Fibroblast of skin of back (primary cell): Measurements from ENCODE around the gene LTB4R.

Source experiments
- DNase-seq: peaks from one replicate; pipeline ENCODE4 v3.0.0-alpha.2; 2013

The LTB4R gene

GRCh38 chr14:24300326-24300980 lies 10.8 kb upstream of the LTB4R start:
- no peak for DNase-seq

GRCh38 chr14:24304019-24304387 lies 7.3 kb upstream of the LTB4R start:
- DNase-seq = no peak

GRCh38 chr14:24307156-24307574 lies 4.1 kb upstream of the LTB4R start:
- no peak for DNase-seq

GRCh38 chr14:24307575-24308341 lies 3.5 kb upstream of the LTB4R start, which contains the start of gene CIDEB:
CIDEB (minus strand) TSS chr14:24307977; CDS start chr14:24307858, 119 bp downstream.
- DNase-seq = peak; percentile 56

- no peak for DNase-seq
Observed at GRCh38 chr14:24308342-24309124, 2.8 kb upstream of the LTB4R start.

- DNase-seq = no peak
Observed at GRCh38 chr14:24309538-24310264, 1.6 kb upstream of the LTB4R start, which contains the start of gene LTB4R2. LTB4R2 (plus strand) TSS chr14:24310140; CDS start chr14:24310665, 525 bp downstream.

- no peak for DNase-seq
Observed at GRCh38 chr14:24310265-24310645, 1.0 kb upstream of the LTB4R start.

- no peak for DNase-seq
Observed at GRCh38 chr14:24311837-24312615, 724 bp downstream of the LTB4R start.

- DNase-seq = no peak
Observed at GRCh38 chr14:24312736-24313507, 1.6 kb downstream of the LTB4R start.

GRCh38 chr14:24313913-24314312 lies 2.6 kb downstream of the LTB4R start:
- DNase-seq = no peak

- DNase-seq = no peak
Observed at GRCh38 chr14:24314377-24315193, 3.3 kb downstream of the LTB4R start.

- DNase-seq = no peak
Observed at GRCh38 chr14:24315243-24315806, 4.0 kb downstream of the LTB4R start.

- DNase-seq = peak; percentile 24
Observed at GRCh38 chr14:24315807-24316596, 4.7 kb downstream of the LTB4R start.

GRCh38 chr14:24316597-24316950 lies 5.3 kb downstream of the LTB4R start:
- DNase-seq = no peak

- DNase-seq = peak; percentile 44
Observed at GRCh38 chr14:24317141-24317928, 6.0 kb downstream of the LTB4R start.

- DNase-seq = peak; percentile 18
Observed at GRCh38 chr14:24321212-24321975, 10.1 kb downstream of the LTB4R start.

- DNase-seq = no peak
Observed at GRCh38 chr14:24322672-24323071, 11.4 kb downstream of the LTB4R start.
